ENCODE measurements around the gene JUN. TPM values are rescaled to one million over a fixed set of nuclear protein-coding genes. Genes with fewer than 3 reads are reported as not detected.

JUN gene
- total and polyA plus RNA-seq, 2 of the 13 experiments (the other 11 are each of a cell fraction or from before 2014, with no cell fraction given) = 18.2 to 22.3 TPM

DNA sequence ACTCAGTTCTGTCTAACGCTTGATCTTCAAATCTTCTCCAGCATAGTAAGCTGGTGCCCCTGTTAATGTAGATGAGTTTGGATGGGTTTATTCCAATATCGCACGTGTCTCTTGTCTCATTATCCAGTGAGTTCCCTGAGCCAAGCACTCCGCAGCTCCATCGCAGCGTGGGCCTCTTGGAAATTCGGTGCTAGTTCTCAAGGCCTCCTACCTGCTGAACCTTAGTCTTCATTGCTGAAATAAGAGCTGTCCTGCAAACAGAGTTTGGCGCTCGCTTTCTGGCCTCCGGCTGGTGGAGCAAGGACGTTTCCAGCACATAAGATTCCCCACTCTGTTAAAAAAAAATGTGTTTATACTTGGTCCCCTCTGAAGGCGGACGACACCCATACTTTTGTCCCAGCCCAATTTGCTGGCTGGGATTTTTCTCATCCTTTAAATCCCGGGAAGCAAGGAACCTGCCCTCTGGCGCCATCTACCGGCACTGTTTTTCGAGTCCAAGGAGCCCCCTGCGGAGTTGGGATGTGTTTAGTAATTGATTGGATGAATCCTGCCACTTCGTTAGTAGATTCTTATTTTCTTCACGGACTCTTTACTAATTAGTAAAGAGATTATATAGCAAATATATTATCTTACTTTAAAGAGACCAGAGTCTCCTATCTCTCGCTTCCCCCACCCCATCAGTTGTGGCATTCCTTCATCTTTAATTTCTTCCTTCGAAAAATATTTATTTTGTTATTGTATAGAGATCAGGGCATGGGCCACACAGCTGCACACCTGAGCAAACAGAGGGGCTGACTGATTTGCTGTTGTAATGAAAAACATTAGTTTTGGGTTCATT, 14.7 kb downstream of the JUN start (continued):
- TF ChIP-seq, protein P1, sequence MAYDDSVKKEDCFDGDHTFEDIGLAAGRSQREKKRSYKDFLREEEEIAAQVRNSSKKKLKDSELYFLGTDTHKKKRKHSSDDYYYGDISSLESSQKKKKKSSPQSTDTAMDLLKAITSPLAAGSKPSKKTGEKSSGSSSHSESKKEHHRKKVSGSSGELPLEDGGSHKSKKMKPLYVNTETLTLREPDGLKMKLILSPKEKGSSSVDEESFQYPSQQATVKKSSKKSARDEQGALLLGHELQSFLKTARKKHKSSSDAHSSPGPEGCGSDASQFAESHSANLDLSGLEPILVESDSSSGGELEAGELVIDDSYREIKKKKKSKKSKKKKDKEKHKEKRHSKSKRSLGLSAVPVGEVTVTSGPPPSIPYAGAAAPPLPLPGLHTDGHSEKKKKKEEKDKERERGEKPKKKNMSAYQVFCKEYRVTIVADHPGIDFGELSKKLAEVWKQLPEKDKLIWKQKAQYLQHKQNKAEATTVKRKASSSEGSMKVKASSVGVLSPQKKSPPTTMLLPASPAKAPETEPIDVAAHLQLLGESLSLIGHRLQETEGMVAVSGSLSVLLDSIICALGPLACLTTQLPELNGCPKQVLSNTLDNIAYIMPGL (CRISPR knock-in tag; IDR thresholded peaks at IDR 0.05; ENCODE audit: borderline replicate concordance in 1 of 2, low read depth in 1 of 2) = 0 out of 4 replicates have a peak, but pooled peaks of 1 of the 2 experiments have one; percentile 37
- TF ChIP-seq CC2D1A (CRISPR knock-in tag; IDR thresholded peaks at IDR 0.05) (no peak), RARG (CRISPR knock-in tag; IDR thresholded peaks at IDR 0.05; ENCODE audit: low read depth) (no peak), RAD21 (CRISPR knock-in tag; IDR thresholded peaks at IDR 0.05) (peak; percentile 75)

DNA sequence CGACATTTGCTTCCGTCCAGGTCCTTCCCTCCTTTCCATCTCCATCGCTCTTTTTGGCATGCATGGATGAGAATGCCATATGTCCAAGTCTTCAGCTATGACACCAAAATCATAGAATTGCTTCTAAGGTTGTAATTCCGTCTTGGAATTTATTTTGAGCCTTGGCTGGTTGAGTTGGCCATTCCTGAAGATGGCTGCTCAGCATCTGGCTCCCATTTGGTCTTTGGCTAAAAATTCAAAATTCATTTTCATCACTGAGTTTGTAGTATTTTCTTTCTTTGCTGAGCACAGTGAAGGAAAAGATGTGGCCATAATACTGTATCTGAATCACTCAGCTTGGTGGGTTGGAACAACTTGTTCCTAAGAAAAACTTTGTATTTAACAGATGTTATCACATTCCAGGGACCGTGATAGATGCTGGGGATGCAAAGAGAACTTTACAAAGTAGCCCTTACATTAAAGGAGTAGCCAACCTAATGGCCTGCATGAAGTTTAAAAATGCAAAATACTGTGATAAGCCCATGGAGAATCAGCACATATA, 15.6 kb downstream of the JUN start:
- Histone ChIP-seq H3K79me2 (ENCODE audit: insufficient read depth, low read length) (no peaks in the 10 kb centered on the region), H3K4me2 (ENCODE audit: low read depth, low read length) (no peak overlapping the region), H3K36me3 (replicated peaks in 1 of 2; ENCODE audit: control insufficient read depth in 1 of 2, insufficient read depth in 2 of 2, low read length in 2 of 2) (no peaks in the 10 kb centered on the region), H3K9ac (ENCODE audit: insufficient read depth, low read depth, low read length) (no peak overlapping the region), H3K27me3 (ENCODE audit: control insufficient read depth in 1 of 2, insufficient read depth in 2 of 2, low read length in 2 of 2) (no peaks in the 10 kb centered on the region), H4K20me1 (ENCODE audit: insufficient read depth, low read length) (no peaks in the 10 kb centered on the region), H2AFZ (ENCODE audit: low read length) (no peak overlapping the region), H3K4me1 (ENCODE audit: insufficient read depth, low read length) (peaks cover 41% of the 10 kb centered on the region), H3K27ac (ENCODE audit: extremely low read length, insufficient read depth, low read length) (no peak overlapping the region), H3K9me3 (ENCODE audit: low read length) (no peaks in the 10 kb centered on the region), H3K4me3 (replicated peaks in 1 of 3; ENCODE audit: insufficient read depth in 1 of 3, low read depth in 2 of 3, low read length in 3 of 3) (no peak overlapping the region)
- ATAC-seq = no peak
- no peak for TF ChIP-seq JUNB (CRISPR knock-in tag; IDR thresholded peaks at IDR 0.05; ENCODE audit: borderline replicate concordance)
- no peak for TF ChIP-seq ZBTB20 (CRISPR knock-in tag; IDR thresholded peaks at IDR 0.05; ENCODE audit: borderline replicate concordance, low read depth)
- TF ChIP-seq, protein P2, sequence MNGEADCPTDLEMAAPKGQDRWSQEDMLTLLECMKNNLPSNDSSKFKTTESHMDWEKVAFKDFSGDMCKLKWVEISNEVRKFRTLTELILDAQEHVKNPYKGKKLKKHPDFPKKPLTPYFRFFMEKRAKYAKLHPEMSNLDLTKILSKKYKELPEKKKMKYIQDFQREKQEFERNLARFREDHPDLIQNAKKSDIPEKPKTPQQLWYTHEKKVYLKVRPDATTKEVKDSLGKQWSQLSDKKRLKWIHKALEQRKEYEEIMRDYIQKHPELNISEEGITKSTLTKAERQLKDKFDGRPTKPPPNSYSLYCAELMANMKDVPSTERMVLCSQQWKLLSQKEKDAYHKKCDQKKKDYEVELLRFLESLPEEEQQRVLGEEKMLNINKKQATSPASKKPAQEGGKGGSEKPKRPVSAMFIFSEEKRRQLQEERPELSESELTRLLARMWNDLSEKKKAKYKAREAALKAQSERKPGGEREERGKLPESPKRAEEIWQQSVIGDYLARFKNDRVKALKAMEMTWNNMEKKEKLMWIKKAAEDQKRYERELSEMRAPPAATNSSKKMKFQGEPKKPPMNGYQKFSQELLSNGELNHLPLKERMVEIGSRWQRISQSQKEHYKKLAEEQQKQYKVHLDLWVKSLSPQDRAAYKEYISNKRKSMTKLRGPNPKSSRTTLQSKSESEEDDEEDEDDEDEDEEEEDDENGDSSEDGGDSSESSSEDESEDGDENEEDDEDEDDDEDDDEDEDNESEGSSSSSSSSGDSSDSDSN (CRISPR knock-in tag; IDR thresholded peaks at IDR 0.05) = no peak
- TF ChIP-seq, protein P3, sequence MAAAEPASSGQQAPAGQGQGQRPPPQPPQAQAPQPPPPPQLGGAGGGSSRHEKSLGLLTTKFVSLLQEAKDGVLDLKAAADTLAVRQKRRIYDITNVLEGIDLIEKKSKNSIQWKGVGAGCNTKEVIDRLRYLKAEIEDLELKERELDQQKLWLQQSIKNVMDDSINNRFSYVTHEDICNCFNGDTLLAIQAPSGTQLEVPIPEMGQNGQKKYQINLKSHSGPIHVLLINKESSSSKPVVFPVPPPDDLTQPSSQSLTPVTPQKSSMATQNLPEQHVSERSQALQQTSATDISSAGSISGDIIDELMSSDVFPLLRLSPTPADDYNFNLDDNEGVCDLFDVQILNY (CRISPR knock-in tag; conservative IDR thresholded peaks at IDR 0.05) = no peak
- TF ChIP-seq, protein P4, sequence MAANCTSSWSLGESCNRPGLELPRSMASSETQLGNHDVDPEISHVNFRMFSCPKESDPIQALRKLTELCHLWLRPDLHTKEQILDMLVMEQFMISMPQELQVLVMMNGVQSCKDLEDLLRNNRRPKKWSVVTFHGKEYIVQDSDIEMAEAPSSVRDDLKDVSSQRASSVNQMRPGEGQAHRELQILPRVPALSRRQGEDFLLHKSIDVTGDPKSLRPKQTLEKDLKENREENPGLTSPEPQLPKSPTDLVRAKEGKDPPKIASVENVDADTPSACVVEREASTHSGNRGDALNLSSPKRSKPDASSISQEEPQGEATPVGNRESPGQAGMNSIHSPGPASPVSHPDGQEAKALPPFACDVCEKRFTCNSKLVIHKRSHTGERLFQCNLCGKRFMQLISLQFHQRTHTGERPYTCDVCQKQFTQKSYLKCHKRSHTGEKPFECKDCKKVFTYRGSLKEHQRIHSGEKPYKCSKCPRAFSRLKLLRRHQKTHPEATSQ (CRISPR knock-in tag; IDR thresholded peaks at IDR 0.05; ENCODE audit: borderline replicate concordance) = no peak
- TF ChIP-seq AGO1 (IDR thresholded peaks at IDR 0.05; ENCODE audit: low read depth, low read length, poor library complexity, severe bottlenecking) = no peak
- TF ChIP-seq HNRNPLL (IDR thresholded peaks at IDR 0.05; ENCODE audit: low read depth, low read length, poor library complexity, severe bottlenecking) = no peak
- TF ChIP-seq NR2C2 (CRISPR knock-in tag; IDR thresholded peaks at IDR 0.05; ENCODE audit: borderline replicate concordance) = no peak
- no peak for TF ChIP-seq ZNF570 (CRISPR knock-in tag; IDR thresholded peaks at IDR 0.05; ENCODE audit: borderline replicate concordance)
- no peak for TF ChIP-seq ZNF510 (CRISPR knock-in tag; IDR thresholded peaks at IDR 0.05; ENCODE audit: low read depth)
- no peak for FAIRE-seq
- intact Hi-C loops (cut with micrococcal nuclease; ENCODE audit: unreplicated experiment) = no loop called here
- in situ Hi-C loops (cut with HindIII; ENCODE audit: extremely low pct_ligation_motif_present, low pct_unique_long_range_greater_than_20kb) = no loop called here
- CTCF ChIA-PET (ENCODE audit: low intra/inter-chr PET ratio, low total read pairs) = interaction anchor here (3.2 kb wide), 1 partner anchor 28 kb away, joined by 51 read pairs; no protein-coding TSS in a partner anchor
- POLR2A ChIA-PET = no interaction called here
- BruUV-seq (replicated peaks) = no TSS peak
- WGBS (ENCODE audit: low lambda C conversion rate) = 65% methylated on average over 5 of the region's 5 CpGs
- DNase-seq (ENCODE audit: low spot score) = no peak

Data from HepG2 (cell line).